GM08714 (cell line): ENCODE data around the gene SELENOK.
A peak's percentile ranks its signal among the peaks of the same experiment; 100 is the strongest.

Source experiments
- H3K4me3 ChIP-seq: fragments of 200-500 bp; sonication (Bioruptor generic); 2 replicates; pipeline ENCODE4 v1.5.1; 2014; ENCODE audit warnings: mild to moderate bottlenecking, low read length, inconsistent platforms
- ZNF274 ChIP-seq: IDR thresholded peaks from 2 replicates; pipeline ENCODE4 v1.6.1; 2012; ENCODE audit warnings: mild to moderate bottlenecking, low read depth, low read length

The SELENOK gene

GRCh38 chr3:53900666-53901331 lies 9.1 kb upstream of the SELENOK start:
- H3K4me3 ChIP-seq: no peak overlapping the region
- no peak for TF ChIP-seq ZNF274

GRCh38 chr3:53899750-53900149 lies 8.1 kb upstream of the SELENOK start:
- no peak overlapping the region for H3K4me3 ChIP-seq
- TF ChIP-seq ZNF274: no peak

GRCh38 chr3:53892286-53892637 lies 603 bp upstream of the SELENOK start:
- peak overlapping the region; percentile 33; the same call in 1 of the 2 replicates for H3K4me3 ChIP-seq
- no peak for TF ChIP-seq ZNF274

- peak overlapping the region; percentile 77 for H3K4me3 ChIP-seq
- no peak for TF ChIP-seq ZNF274
Measured at GRCh38 chr3:53890726-53891475, 758 bp downstream of the SELENOK start.

GRCh38 chr3:53888232-53888631 lies 3.4 kb downstream of the SELENOK start:
- no peak overlapping the region for H3K4me3 ChIP-seq
- no peak for TF ChIP-seq ZNF274

- no peak for TF ChIP-seq ZNF274
- H3K4me3 ChIP-seq: no peak overlapping the region
Measured at GRCh38 chr3:53887446-53887845, 4.2 kb downstream of the SELENOK start.

- H3K4me3 ChIP-seq: no peak overlapping the region
- no peak for TF ChIP-seq ZNF274
Measured at GRCh38 chr3:53885239-53885638, 6.4 kb downstream of the SELENOK start.

GRCh38 chr3:53884623-53885022 lies 7.0 kb downstream of the SELENOK start:
- H3K4me3 ChIP-seq: no peak overlapping the region
- TF ChIP-seq ZNF274: no peak

GRCh38 chr3:53883008-53883407 lies 8.7 kb downstream of the SELENOK start:
- no peak overlapping the region for H3K4me3 ChIP-seq
- TF ChIP-seq ZNF274: no peak

GRCh38 chr3:53881691-53882593 lies 9.7 kb downstream of the SELENOK start, which contains the start of gene ACTR8:
Gene ACTR8 (minus strand): TSS chr3:53882152. CDS start chr3:53882101, 51 bp downstream.
- TF ChIP-seq ZNF274: no peak
- H3K4me3 ChIP-seq: peak within 1 kb of the TSS; percentile 99

- H3K4me3 ChIP-seq: peak overlapping the region; percentile 99
- TF ChIP-seq ZNF274: no peak
Measured at GRCh38 chr3:53880396-53881345, 11.0 kb downstream of the SELENOK start.

- TF ChIP-seq ZNF274: no peak
- no peak overlapping the region for H3K4me3 ChIP-seq
Measured at GRCh38 chr3:53865732-53866499, 25.7 kb downstream of the SELENOK start.

GRCh38 chr3:53863145-53863544 lies 28.5 kb downstream of the SELENOK start:
- no peak for TF ChIP-seq ZNF274

More at GRCh38 chr3:53863145-53863544, 28.5 kb downstream of the SELENOK start:
- no peak overlapping the region for H3K4me3 ChIP-seq
